Posterior vena cava (tissue), 2 donors: Measurements from ENCODE around the gene SLC9A4. TPM values are rescaled to one million over a fixed set of nuclear protein-coding genes. Genes with fewer than 3 reads are reported as not detected.

ENCODE experiments used
- DNase-seq: peaks from one replicate; pipeline ENCODE4 v3.0.0-alpha.2; 2020; ENCODE audit warnings: low spot score
- intact Hi-C, 2 donors: fragments of 100-400 bp; cut with DNase I; formaldehyde crosslinking; loops; one replicate each; pipeline versions ENCODE4 v1.14.1 to v1.14.2; 2022 to 2023
- total RNA-seq, 2 donors: library from RNA; stranded (reverse); fragmentation: NEBNext Ultra II Directional; extraction: Animal tissue kit (Norgen Biotek cat#: 25700); gene quantifications; one replicate each; pipeline ENCODE4 v1.2.1, GENCODE V29; 2021
- donor health status: DM: yes; HTN: yes; CAD: no.
- donor health status: DM: yes; HTN: yes; CAD: no.

Gene SLC9A4
- total RNA-seq, 2 donors from 2014 or later = 0.14 TPM; not detected in 1

- DNase-seq = no peak
- intact Hi-C loops = no loop called here
Measured at GRCh38 chr2:102487761-102488462, 14.9 kb downstream of the SLC9A4 start.

GRCh38 chr2:102489646-102490045 is 16.6 kb downstream of the SLC9A4 start:
- DNase-seq = no peak
- intact Hi-C loops = no loop called here

GRCh38 chr2:102492006-102492405 is 19.0 kb downstream of the SLC9A4 start:
- no peak for DNase-seq

GRCh38 chr2:102494570-102494969 is 21.5 kb downstream of the SLC9A4 start:
- no peak for DNase-seq
- intact Hi-C loops = no loop called here

More at GRCh38 chr2:102492006-102492405, 19.0 kb downstream of the SLC9A4 start:
- intact Hi-C loops = no loop called here

GRCh38 chr2:102498414-102498813 is 25.4 kb downstream of the SLC9A4 start:
- no peak for DNase-seq
- intact Hi-C loops = no loop called here

GRCh38 chr2:102499558-102499957 is 26.5 kb downstream of the SLC9A4 start:
- intact Hi-C loops = no loop called here
- no peak for DNase-seq

- intact Hi-C loops = no loop called here
- no peak for DNase-seq
Measured at GRCh38 chr2:102502576-102502975, 29.6 kb downstream of the SLC9A4 start.

GRCh38 chr2:102504833-102505232 is 31.8 kb downstream of the SLC9A4 start:
- no peak for DNase-seq
- intact Hi-C loops = no loop called here

GRCh38 chr2:102505290-102505689 is 32.3 kb downstream of the SLC9A4 start:
- DNase-seq = no peak
- intact Hi-C loops = no loop called here

- intact Hi-C loops = no loop called here
- no peak for DNase-seq
Measured at GRCh38 chr2:102506743-102507142, 33.7 kb downstream of the SLC9A4 start.

- no peak for DNase-seq
- intact Hi-C loops = no loop called here
Measured at GRCh38 chr2:102508863-102509262, 35.8 kb downstream of the SLC9A4 start.

GRCh38 chr2:102509749-102510148 is 36.7 kb downstream of the SLC9A4 start:
- intact Hi-C loops = no loop called here
- no peak for DNase-seq

- intact Hi-C loops = no loop called here
- no peak for DNase-seq
Measured at GRCh38 chr2:102510791-102511575, 38.0 kb downstream of the SLC9A4 start.

GRCh38 chr2:102512161-102512560 is 39.1 kb downstream of the SLC9A4 start:
- DNase-seq = no peak

GRCh38 chr2:102513355-102513939 is 40.4 kb downstream of the SLC9A4 start:
- no peak for DNase-seq
- intact Hi-C loops = no loop called here

More at GRCh38 chr2:102512161-102512560, 39.1 kb downstream of the SLC9A4 start:
- intact Hi-C loops = no loop called here

- intact Hi-C loops = no loop called here
- DNase-seq = no peak
Measured at GRCh38 chr2:102514061-102514785, 41.2 kb downstream of the SLC9A4 start.

GRCh38 chr2:102515851-102516250 is 42.8 kb downstream of the SLC9A4 start:
- DNase-seq = no peak
- intact Hi-C loops = no loop called here

GRCh38 chr2:102518170-102518569 is 45.1 kb downstream of the SLC9A4 start:
- no peak for DNase-seq
- intact Hi-C loops = no loop called here

GRCh38 chr2:102520009-102520408 is 47.0 kb downstream of the SLC9A4 start:
- intact Hi-C loops = no loop called here
- no peak for DNase-seq

GRCh38 chr2:102520801-102521200 is 47.8 kb downstream of the SLC9A4 start:
- no peak for DNase-seq
- intact Hi-C loops = no loop called here
